ENCODE measurements around the gene CRTAC1. TPM values are rescaled to one million over a fixed set of nuclear protein-coding genes. Genes with fewer than 3 reads are reported as not detected.

Gene CRTAC1
- total and polyA plus RNA-seq, 8 donors, result 0.24 to 1.3 (median 0.81) TPM

DNA sequence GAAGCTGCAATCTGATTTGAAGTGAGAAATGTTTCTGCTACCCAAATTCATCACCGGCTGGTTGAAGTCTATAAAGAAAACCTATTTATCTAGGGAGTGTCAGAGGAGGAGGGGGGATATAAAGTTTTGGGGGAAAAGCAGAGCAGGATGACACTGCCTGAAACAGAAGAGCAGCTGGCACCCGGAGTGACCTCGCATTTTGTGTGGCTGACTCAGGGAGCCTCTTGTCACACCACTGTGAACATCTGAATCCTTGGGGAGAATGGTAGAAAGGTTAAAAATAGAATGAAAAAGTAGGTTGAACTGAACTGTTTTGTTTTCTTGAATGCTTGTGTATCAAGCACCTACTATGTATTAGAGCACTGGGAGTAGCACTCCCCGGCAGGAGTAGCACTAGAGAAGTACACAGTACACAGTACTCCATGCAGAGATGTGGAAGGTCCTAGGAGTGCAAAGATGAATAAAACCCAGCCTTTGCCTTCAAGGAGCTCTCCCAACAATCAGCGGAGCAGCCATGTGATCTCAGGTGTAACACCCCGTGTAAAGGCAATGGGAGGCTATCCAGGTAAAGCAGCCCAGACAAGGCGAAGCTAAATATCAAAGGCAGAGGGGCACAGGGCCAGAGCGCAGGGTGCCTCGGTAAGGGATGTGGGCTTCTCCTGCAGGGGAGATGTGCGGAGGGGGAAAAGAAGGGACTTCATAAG is 13.5 kb downstream of the CRTAC1 start:
- WGBS, 2 donors, result 85 to 86% methylated on average over 10 of the region's 10 CpGs
- Histone ChIP-seq H3K9me3 (no peaks in the 10 kb centered on the region), H3K4me3 (no peak overlapping the region), H3K36me3 (no peaks in the 10 kb centered on the region), H3K27me3 (peaks cover 0 to 6% (median 0%) of the 10 kb centered on the region in 4 donors), H3K27ac (no peak overlapping the region), H3K4me1 (no peaks in the 10 kb centered on the region)
- TF ChIP-seq, protein P1, sequence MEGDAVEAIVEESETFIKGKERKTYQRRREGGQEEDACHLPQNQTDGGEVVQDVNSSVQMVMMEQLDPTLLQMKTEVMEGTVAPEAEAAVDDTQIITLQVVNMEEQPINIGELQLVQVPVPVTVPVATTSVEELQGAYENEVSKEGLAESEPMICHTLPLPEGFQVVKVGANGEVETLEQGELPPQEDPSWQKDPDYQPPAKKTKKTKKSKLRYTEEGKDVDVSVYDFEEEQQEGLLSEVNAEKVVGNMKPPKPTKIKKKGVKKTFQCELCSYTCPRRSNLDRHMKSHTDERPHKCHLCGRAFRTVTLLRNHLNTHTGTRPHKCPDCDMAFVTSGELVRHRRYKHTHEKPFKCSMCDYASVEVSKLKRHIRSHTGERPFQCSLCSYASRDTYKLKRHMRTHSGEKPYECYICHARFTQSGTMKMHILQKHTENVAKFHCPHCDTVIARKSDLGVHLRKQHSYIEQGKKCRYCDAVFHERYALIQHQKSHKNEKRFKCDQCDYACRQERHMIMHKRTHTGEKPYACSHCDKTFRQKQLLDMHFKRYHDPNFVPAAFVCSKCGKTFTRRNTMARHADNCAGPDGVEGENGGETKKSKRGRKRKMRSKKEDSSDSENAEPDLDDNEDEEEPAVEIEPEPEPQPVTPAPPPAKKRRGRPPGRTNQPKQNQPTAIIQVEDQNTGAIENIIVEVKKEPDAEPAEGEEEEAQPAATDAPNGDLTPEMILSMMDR (IDR thresholded peaks at IDR 0.05), result no peak
- FAIRE-seq, result no peak
- DNase-seq, result no peak
- ATAC-seq, result no peak
- intact Hi-C loops (cut with DNase I), result no loop called here

DNA sequence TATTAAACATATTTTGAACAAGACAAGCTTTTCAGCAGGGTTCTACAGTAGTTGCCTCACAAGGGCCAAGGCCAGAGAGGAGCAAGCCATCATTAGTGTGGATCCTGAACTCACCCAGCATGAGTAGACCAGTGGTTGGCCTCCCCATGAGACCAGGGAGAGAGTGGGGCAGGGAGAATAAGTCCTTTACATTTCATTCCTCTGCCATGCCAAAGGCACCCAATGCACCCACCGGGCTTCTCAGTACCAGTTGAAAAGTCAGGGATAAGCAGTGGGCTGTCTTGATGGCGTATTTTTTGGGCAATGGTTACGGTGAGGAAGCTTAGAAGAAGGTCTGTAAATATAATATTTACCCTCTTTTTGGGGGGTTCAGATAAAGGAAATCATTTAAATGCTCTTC is 16.6 kb downstream of the CRTAC1 start:
- H3K27ac ChIP-seq, result no peak overlapping the region
- no peaks in the 10 kb centered on the region for H3K36me3 ChIP-seq
- WGBS, 2 donors, result 91 to 93% methylated on average over 3 of the region's 3 CpGs
- intact Hi-C loops (cut with DNase I), result no loop called here
- H3K9me3 ChIP-seq, result no peaks in the 10 kb centered on the region
- FAIRE-seq (no peak), DNase-seq (no peak), ATAC-seq (no peak)
- H3K4me3 ChIP-seq, result no peak overlapping the region
- H3K4me1 ChIP-seq, result no peaks in the 10 kb centered on the region
- H3K27me3 ChIP-seq, result peaks cover 0 to 6% (median 0%) of the 10 kb centered on the region in 4 donors
- TF ChIP-seq, protein P1 (IDR thresholded peaks at IDR 0.05), result no peak

DNA sequence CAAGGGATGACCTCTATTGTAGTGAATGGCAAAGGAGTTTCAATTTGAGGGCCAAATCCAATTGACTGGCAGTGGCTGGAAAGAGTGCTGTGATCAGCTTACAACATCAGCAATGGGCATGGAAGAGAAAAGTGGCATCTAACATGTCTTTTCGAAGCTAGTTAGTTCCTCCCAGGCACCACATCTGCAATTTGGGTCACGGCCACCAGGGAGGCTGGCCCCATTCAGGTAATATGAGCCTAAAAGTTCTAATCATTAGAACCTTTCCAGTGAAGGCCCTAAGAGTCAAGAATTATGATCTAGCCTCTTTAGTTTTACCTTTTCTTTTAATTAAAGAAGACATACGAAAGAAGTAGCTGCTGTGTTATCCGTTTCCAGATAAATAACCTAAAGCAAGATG is 17.3 kb downstream of the CRTAC1 start:
- 79 to 83% methylated on average over 4 of the region's 4 CpGs for WGBS, 2 donors
- FAIRE-seq (no peak), ATAC-seq (no peak), DNase-seq (no peak)
- H3K4me1 ChIP-seq, result no peaks in the 10 kb centered on the region
- intact Hi-C loops (cut with DNase I), result no loop called here
- H3K9me3 ChIP-seq, result no peaks in the 10 kb centered on the region
- TF ChIP-seq, protein P1 (IDR thresholded peaks at IDR 0.05), result no peak
- no peak overlapping the region for H3K4me3 ChIP-seq
- peaks cover 0 to 6% (median 0%) of the 10 kb centered on the region in 4 donors for H3K27me3 ChIP-seq
- H3K36me3 ChIP-seq, result no peaks in the 10 kb centered on the region
- H3K27ac ChIP-seq, result no peak overlapping the region

DNA sequence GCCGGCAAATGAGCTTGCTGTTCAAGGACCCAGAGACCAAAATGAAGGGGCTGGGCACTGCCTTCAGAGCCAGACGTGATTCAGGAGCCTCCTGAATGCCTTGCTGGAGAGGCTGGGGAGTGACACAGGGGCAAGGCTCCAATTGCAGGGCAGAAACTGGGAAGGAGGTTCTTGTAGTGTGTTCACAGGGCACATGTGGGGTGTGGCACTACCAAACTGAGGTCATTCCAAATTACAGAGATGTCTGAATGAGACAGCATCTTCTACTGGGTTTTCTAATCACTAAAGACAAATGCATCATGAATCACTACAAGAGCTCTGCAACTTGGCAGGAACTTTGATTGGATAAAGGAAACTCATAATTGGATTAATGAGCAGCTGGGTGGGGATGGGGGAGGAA is 17.8 kb downstream of the CRTAC1 start:
- TF ChIP-seq, protein P1 (IDR thresholded peaks at IDR 0.05), result no peak
- no peaks in the 10 kb centered on the region for H3K4me1 ChIP-seq
- H3K4me3 ChIP-seq, result no peak overlapping the region
- no peaks in the 10 kb centered on the region for H3K36me3 ChIP-seq
- WGBS, 2 donors, result 32 to 45% methylated on average over 2 of the region's 2 CpGs
- DNase-seq (no peak), FAIRE-seq (no peak), ATAC-seq (no peak)
- no peaks in the 10 kb centered on the region for H3K9me3 ChIP-seq
- peaks cover 0 to 6% (median 0%) of the 10 kb centered on the region in 4 donors for H3K27me3 ChIP-seq
- intact Hi-C loops (cut with DNase I), result no loop called here
- H3K27ac ChIP-seq, result no peak overlapping the region

DNA sequence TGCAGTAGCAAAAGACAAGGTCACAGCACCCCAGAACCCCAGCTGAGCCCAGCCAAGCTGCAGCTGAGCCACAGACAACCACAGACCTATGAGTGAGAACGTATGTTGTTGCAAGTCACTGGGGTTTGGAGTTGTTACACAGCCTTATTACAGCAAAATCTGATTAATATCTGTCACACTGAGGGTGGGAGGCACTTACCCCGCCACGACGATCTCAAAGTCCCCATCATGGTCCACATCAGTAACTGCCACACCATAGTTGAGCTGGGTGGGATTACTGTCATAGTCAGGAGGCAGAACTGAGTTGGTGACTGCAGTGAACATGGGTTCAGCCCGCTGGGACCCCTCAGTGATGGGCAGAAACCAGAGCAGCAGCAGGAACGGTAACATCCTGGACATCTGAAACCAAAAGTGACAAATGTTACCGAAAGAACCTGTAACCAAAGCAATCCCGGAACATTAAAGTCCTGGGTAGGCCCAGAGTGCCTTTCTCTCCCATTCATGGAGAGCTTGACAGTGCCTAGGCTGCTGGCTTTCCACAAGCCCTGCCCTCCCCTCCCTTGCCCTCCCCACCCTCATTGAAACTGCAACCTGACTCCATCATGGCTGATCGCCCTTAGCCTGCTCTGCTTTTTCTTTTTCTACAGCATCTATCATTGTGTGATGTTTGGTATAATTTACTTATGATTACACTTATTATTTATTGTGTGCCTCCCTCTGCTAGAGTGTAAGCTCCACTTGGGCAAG is 19.3 kb downstream of the CRTAC1 start:
- no peaks in the 10 kb centered on the region for H3K9me3 ChIP-seq
- FAIRE-seq (no peak), DNase-seq (no peak), ATAC-seq (no peak)
- no peaks in the 10 kb centered on the region for H3K36me3 ChIP-seq
- TF ChIP-seq, protein P1 (IDR thresholded peaks at IDR 0.05), result no peak
- intact Hi-C loops (cut with DNase I), result no loop called here
- 70 to 82% methylated on average over 9 of the region's 9 CpGs for WGBS, 2 donors
- no peaks in the 10 kb centered on the region for H3K4me1 ChIP-seq
- H3K27me3 ChIP-seq, result peaks cover 0 to 6% (median 0%) of the 10 kb centered on the region in 4 donors
- H3K27ac ChIP-seq, result no peak overlapping the region
- no peak overlapping the region for H3K4me3 ChIP-seq
